Fibroblast of lung (primary cell): ENCODE results near the gene CBFA2T2.

Source experiments
- EZH2 ChIP-seq: IDR thresholded peaks from 2 replicates; pipeline ENCODE4 v1.5.1; 2012; ENCODE audit warnings: low read length, control low read depth, mild to moderate bottlenecking; ENCODE audit errors: missing control alignments
- TF ChIP-seq, protein P1 (sequence below), 2 donors: IDR thresholded peaks in 1 of 2; conservative IDR thresholded peaks in 1 of 2; 1 replicate in 1 of 2; 2 replicates in 1 of 2; pipeline ENCODE4 v1.5.1; 2011 to 2012; ENCODE audit warnings: low read length in 2 of 2, control low read depth in 1 of 2, inconsistent platforms in 1 of 2, low read depth in 1 of 2, mild to moderate bottlenecking in 1 of 2

DNA sequence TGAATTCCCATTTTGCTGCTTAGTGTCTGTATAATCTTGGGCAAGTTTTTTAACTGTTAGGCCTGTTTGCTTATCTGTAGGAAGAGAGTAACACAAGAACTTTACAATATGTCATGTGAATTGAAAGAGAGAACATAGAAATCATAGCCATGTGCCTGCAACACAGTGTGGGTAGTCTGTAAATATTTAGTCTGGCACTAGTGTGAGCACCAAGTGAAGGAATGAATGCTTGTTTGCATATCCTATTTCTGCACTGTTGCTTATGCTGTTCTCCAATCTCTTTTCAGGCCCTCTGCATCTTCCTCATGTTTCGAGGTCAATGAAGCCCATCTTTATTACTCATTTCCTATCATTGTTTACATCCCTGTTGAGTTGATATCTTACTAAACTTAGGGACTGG is 49.2 kb downstream of the CBFA2T2 start:
- TF ChIP-seq, protein P1, sequence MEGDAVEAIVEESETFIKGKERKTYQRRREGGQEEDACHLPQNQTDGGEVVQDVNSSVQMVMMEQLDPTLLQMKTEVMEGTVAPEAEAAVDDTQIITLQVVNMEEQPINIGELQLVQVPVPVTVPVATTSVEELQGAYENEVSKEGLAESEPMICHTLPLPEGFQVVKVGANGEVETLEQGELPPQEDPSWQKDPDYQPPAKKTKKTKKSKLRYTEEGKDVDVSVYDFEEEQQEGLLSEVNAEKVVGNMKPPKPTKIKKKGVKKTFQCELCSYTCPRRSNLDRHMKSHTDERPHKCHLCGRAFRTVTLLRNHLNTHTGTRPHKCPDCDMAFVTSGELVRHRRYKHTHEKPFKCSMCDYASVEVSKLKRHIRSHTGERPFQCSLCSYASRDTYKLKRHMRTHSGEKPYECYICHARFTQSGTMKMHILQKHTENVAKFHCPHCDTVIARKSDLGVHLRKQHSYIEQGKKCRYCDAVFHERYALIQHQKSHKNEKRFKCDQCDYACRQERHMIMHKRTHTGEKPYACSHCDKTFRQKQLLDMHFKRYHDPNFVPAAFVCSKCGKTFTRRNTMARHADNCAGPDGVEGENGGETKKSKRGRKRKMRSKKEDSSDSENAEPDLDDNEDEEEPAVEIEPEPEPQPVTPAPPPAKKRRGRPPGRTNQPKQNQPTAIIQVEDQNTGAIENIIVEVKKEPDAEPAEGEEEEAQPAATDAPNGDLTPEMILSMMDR (conservative IDR thresholded peaks at IDR 0.05 in 1 of 2, IDR thresholded peaks at IDR 0.05 in 1 of 2; ENCODE audit: low read depth in 1 of 2, low read length in 2 of 2) = no peak
- TF ChIP-seq EZH2 = no peak
